ENCODE data around the gene RBM18.

Gene RBM18

DNA sequence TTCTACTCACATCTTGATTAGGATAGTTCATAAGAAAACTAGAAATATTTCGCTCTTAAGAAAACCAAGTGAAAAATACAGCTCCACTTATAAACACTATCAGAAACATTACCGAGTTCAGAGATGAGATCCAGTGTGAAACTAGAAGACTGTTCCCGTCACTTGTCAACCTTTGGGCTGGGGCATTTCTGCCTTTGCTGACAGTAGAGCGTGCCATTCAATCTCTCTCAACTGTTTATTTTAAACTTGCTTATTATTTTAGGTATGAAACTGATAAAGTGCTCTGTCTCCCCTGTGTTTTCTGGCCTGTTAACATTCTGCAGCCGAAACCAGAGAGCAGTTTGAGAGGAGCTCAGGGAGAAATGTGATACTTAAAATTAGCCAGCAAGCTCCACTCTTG is 16.7 kb upstream of the RBM18 start:
- H2AFZ ChIP-seq (ENCODE audit: low read depth, low read length): no peak overlapping the region
- no peak overlapping the region for H3K27ac ChIP-seq (ENCODE audit: low read length)
- H3K4me1 ChIP-seq (ENCODE audit: low read length): peaks cover 7% of the 10 kb centered on the region
- TF ChIP-seq, protein P1, sequence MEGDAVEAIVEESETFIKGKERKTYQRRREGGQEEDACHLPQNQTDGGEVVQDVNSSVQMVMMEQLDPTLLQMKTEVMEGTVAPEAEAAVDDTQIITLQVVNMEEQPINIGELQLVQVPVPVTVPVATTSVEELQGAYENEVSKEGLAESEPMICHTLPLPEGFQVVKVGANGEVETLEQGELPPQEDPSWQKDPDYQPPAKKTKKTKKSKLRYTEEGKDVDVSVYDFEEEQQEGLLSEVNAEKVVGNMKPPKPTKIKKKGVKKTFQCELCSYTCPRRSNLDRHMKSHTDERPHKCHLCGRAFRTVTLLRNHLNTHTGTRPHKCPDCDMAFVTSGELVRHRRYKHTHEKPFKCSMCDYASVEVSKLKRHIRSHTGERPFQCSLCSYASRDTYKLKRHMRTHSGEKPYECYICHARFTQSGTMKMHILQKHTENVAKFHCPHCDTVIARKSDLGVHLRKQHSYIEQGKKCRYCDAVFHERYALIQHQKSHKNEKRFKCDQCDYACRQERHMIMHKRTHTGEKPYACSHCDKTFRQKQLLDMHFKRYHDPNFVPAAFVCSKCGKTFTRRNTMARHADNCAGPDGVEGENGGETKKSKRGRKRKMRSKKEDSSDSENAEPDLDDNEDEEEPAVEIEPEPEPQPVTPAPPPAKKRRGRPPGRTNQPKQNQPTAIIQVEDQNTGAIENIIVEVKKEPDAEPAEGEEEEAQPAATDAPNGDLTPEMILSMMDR (IDR thresholded peaks at IDR 0.05; ENCODE audit: low read depth, low read length): no peak
- no peak for TF ChIP-seq EZH2phosphoT487 (IDR thresholded peaks at IDR 0.05; ENCODE audit: low read depth)
- no peak overlapping the region for H3K4me3 ChIP-seq (ENCODE audit: low read length)
- no peak overlapping the region for H3K4me2 ChIP-seq (ENCODE audit: low read length)
- H3K27me3 ChIP-seq (ENCODE audit: low read depth, low read length): no peaks in the 10 kb centered on the region
- peaks cover 3% of the 10 kb centered on the region; the same call in 1 of the 2 replicates for H3K9me3 ChIP-seq (ENCODE audit: insufficient read depth, low read length)
- H3K79me2 ChIP-seq (ENCODE audit: low read length): peaks cover 28% of the 10 kb centered on the region
- H4K20me1 ChIP-seq (ENCODE audit: insufficient read depth, low read length): peaks cover 11% of the 10 kb centered on the region
- peaks cover 66% of the 10 kb centered on the region for H3K36me3 ChIP-seq (replicated peaks; ENCODE audit: low read depth, low read length)
- no peak overlapping the region for H3K9ac ChIP-seq (ENCODE audit: low read length)

DNA sequence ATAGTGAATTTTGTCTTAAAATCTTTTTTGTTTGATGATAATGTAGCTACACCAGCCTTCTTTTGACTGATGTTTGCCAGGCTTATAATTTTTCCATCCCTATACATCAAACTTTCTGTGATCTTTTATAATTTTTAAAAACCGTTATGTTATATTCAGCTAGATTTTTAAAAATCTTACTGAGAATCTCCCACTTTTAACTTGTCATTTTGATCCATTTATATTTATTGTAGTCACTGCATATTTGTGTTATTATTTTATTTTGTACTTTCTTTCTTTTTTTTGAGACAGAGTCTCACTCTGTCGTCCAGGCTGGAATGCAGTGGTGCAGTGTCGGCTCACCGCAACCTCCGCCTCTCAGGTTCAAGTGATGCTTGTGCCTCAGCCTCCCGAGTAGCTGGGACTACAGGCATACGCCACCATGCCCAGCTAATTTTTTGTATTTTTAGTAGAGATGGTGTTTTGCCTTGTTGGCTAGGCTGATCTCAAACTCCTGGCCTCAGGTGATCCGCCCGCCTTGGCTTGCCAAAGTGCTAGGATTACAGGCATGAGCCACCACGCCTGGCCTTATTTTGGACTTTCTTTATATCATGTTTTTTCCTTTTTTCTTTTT is 12.8 kb upstream of the RBM18 start:
- TF ChIP-seq, protein P1 (IDR thresholded peaks at IDR 0.05; ENCODE audit: low read depth, low read length): no peak
- TF ChIP-seq EZH2phosphoT487 (IDR thresholded peaks at IDR 0.05; ENCODE audit: low read depth): no peak
- H3K27ac ChIP-seq (ENCODE audit: low read length): no peak overlapping the region
- no peak overlapping the region for H2AFZ ChIP-seq (ENCODE audit: low read depth, low read length)
- H4K20me1 ChIP-seq (ENCODE audit: insufficient read depth, low read length): 0 out of 2 replicates have a peak, but pooled peaks cover 3% of the 10 kb centered on the region
- H3K9me3 ChIP-seq (ENCODE audit: insufficient read depth, low read length): peaks cover 3% of the 10 kb centered on the region; the same call in 1 of the 2 replicates
- no peak overlapping the region for H3K4me3 ChIP-seq (ENCODE audit: low read length)
- H3K79me2 ChIP-seq (ENCODE audit: low read length): peaks cover 60% of the 10 kb centered on the region
- H3K9ac ChIP-seq (ENCODE audit: low read length): no peak overlapping the region
- no peak overlapping the region for H3K4me2 ChIP-seq (ENCODE audit: low read length)
- H3K36me3 ChIP-seq (replicated peaks; ENCODE audit: low read depth, low read length): peaks cover 62% of the 10 kb centered on the region
- H3K27me3 ChIP-seq (ENCODE audit: low read depth, low read length): no peaks in the 10 kb centered on the region
- no peaks in the 10 kb centered on the region for H3K4me1 ChIP-seq (ENCODE audit: low read length)

DNA sequence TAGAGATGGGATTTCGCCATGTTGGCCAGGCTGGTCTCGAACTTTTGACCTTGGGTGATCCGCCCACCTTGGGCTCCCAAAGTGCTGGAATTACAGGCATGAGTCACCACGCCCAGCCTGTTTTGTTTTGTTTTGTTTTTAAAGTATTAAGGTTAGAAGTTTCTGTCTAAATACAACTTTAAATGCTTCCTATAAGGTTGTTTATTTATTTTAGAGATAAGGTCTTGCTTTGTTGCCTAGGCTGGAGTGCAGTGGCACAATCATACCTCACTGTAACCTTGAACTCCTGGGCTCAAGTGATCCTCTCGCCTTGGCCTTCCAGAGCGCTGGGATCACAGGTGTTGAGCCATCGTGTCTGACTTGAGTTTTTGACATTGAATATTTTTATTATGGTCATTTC is 11.5 kb upstream of the RBM18 start:
- TF ChIP-seq, protein P1 (IDR thresholded peaks at IDR 0.05; ENCODE audit: low read depth, low read length): no peak
- no peak for TF ChIP-seq EZH2phosphoT487 (IDR thresholded peaks at IDR 0.05; ENCODE audit: low read depth)
- Histone ChIP-seq H3K4me2 (ENCODE audit: low read length) (no peak overlapping the region), H2AFZ (ENCODE audit: low read depth, low read length) (no peak overlapping the region), H3K9ac (ENCODE audit: low read length) (no peak overlapping the region), H3K27ac (ENCODE audit: low read length) (no peak overlapping the region), H3K4me1 (ENCODE audit: low read length) (no peaks in the 10 kb centered on the region), H3K9me3 (ENCODE audit: insufficient read depth, low read length) (peaks cover 3% of the 10 kb centered on the region; the same call in 1 of the 2 replicates), H3K36me3 (replicated peaks; ENCODE audit: low read depth, low read length) (peaks cover 58% of the 10 kb centered on the region), H3K79me2 (ENCODE audit: low read length) (peaks cover 68% of the 10 kb centered on the region), H4K20me1 (ENCODE audit: insufficient read depth, low read length) (0 out of 2 replicates have a peak, but pooled peaks cover 3% of the 10 kb centered on the region), H3K4me3 (ENCODE audit: low read length) (no peak overlapping the region), H3K27me3 (ENCODE audit: low read depth, low read length) (no peaks in the 10 kb centered on the region)

DNA sequence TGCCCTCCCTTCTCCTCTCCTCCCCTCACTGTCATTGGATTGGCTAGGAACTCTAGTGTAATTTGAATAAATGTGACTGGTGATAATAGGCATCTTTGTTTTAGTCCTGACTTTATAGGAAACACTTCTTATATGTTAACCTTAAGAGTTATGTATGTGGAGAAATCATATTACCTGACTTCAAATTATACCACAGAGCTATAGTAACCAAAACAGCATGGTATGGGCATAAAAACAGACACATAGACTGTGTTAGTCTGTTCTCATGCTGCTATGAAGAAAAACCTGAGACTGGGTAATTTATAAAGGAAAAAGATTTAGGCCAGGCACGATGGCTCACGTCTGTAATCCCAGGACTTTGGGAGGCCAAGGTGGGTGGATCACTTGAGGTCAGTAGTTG is 9.4 kb upstream of the RBM18 start:
- Histone ChIP-seq H3K27ac (ENCODE audit: low read length) (no peak overlapping the region), H2AFZ (ENCODE audit: low read depth, low read length) (no peak overlapping the region), H3K9me3 (ENCODE audit: insufficient read depth, low read length) (peaks cover 3% of the 10 kb centered on the region; the same call in 1 of the 2 replicates), H3K79me2 (ENCODE audit: low read length) (peaks cover 74% of the 10 kb centered on the region), H3K4me2 (ENCODE audit: low read length) (no peak overlapping the region), H3K4me1 (ENCODE audit: low read length) (no peaks in the 10 kb centered on the region), H4K20me1 (ENCODE audit: insufficient read depth, low read length) (no peaks in the 10 kb centered on the region), H3K27me3 (ENCODE audit: low read depth, low read length) (no peaks in the 10 kb centered on the region), H3K9ac (ENCODE audit: low read length) (no peak overlapping the region), H3K4me3 (ENCODE audit: low read length) (no peak overlapping the region), H3K36me3 (replicated peaks; ENCODE audit: low read depth, low read length) (peaks cover 52% of the 10 kb centered on the region)
- TF ChIP-seq EZH2phosphoT487 (IDR thresholded peaks at IDR 0.05; ENCODE audit: low read depth): no peak
- TF ChIP-seq, protein P1 (IDR thresholded peaks at IDR 0.05; ENCODE audit: low read depth, low read length): no peak

Data from OCI-LY3 (cell line).